Stimulated activated CD4-positive, alpha-beta T cell treated with anti-CD3 and anti-CD28 coated beads, Interleukin-2, amount 100 ng/mL, for 24 hours (primary cell): ENCODE results near the gene MYO15A.
A peak's percentile ranks its signal among the peaks of the same experiment; 100 is the strongest.

Experiments
- DNase-seq, 2 donors: peaks; one replicate each; pipeline ENCODE4 v3.0.0-alpha.2; 2020

Gene MYO15A

DNA sequence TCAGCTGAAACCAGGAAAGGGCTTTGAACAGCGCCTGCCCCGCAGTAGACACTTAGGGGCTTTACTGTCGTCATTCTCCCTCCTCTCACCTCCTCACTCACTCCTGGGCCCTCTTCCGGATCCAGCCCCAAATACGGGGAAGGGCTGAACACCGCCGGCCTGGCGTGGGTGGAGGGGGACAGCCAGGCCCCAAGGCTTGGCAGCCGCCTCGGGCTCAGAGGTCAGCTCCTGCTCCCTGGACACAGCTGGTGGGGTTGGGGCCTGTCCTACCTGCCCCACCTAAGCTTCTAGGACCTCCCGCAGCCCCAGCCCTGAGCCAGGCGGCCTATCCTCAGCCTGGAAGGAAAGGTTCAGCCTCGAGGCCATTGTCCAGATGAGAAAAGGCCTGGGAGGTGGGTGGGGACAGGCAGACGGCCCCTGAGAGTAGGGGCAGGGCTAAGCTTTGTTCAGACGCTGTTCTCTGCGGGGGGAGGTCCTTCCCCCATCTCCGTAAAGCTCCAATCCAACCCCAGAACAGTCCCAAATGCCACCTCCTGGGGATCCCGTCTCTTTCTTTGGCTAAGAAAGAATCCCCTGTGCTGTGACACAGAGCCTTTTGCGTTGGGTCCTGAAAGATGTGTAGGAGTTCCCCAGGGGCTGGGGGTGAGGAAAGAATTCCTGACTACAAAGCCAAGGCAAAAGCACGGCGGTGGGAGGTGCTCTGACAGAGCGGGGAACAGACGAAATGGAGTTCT lies 116.0 kb downstream of the MYO15A start:
- no peak for DNase-seq

DNA sequence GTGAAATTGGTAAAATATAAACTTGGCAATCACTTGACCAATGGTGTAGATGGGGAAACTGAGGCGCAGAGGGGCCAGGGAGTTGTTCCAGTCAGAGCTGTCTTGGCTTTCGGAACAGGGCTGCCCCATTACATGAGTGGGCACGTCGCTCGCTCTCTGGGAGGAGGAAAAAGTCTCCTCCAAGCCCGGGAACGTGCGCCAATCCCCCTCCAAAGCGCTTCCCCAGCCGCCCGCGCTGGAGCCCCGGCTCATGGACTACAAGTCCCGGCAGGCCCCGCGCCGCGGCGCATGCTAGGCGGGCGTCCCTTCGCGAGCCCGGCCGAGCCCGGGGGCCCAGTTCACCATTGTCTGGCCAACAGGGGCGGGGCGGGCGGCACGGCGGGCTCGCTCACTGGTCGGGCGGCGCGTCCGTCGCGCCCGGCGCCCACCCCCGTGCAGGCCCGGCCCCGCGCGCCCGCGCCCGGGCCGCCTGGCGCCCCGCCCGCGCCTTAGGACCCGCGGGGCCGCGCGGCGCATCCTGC lies 116.6 kb downstream of the MYO15A start, which contains the start of gene LLGL1:
TSS of gene LLGL1 (plus strand) at position 515 of the 521 bp plus-strand sequence. CDS start 48 bp downstream, outside the sequence.
- peak; percentile 96 to 98 for DNase-seq

DNA sequence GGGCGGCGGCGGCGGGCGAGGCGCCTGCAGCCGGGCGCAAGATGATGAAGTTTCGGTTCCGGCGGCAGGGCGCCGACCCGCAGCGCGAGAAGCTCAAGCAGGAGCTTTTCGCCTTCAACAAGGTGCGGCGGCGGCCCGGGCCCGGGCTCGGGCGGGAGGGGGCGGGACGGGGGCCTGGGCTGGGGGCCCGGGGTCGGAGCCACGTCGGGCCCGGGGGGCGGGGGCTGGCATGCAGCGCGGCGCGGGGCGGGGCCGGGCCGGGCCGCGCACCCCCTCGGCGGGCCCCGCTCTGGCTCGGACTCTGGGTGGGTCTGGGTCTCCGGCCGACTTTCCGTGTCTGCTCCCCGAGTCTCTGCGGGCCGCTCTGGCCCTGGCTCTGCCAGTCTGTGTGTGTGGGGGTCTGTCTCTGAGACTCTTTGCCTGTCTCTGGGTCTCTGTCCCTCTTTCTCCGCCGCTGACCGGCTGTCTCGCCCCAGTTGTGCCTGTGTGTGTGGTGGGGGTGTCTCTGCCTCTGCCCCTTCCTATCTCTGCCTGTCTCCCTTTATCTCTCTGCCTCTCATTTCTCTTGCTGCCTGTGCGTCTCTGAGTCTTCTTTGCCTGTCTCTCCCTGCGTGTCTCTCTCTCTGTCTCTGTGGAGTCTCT lies 117.2 kb downstream of the MYO15A start:
- no peak for DNase-seq

DNA sequence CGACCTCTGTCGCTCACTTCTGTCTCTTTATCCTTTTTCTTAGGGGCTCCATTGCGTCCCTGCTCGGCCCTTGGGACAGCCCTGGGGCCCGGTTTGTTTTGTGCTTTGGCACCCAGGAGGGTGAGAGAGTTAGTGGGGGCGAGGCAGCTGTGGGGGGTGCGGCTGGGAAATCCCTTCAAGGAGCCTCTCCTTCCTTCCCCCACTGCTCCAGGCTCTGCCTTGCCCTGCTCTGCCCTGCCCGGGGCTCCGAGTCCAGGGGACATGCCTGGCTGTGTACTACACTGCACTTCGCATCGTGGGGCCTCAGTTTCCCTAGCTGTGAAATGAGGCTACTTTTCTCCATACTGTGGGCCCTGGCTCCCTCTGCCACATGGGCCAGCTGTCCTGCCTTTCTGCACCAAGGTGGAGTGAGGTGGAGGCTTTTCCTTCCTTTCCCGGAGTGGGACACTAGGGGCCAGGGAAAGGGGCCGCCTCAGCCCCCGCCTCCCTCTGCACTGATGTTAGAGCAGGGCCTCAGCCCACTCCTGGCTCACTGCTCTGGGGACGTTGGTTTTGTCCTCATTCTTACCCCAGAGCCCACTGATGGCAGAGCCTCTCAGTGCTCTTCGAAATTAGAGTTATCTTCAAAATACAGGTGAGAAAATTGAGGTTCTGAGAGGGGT lies 117.9 kb downstream of the MYO15A start:
- peak in 1 of 2 donors; percentile 14 for DNase-seq

DNA sequence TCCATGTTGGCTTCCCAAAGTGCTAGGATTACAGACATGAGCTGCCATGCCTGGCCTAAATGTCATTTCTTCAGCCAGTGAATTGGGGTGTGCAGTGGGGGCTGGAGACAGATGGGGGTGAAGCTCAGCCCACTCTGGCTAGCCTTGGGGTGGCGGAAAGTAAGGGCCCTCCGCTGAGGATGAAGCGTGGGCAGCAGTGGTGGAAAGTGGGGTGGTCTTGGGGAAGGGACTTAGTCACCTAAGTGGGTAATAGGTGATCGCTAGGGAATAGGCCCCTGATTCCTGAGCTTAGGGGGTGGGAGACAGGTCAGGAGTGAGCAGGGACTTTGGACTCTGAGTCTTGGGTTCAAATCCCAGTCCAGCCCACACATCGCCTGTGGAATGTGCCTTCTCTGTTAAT lies 119.1 kb downstream of the MYO15A start:
- DNase-seq = no peak

DNA sequence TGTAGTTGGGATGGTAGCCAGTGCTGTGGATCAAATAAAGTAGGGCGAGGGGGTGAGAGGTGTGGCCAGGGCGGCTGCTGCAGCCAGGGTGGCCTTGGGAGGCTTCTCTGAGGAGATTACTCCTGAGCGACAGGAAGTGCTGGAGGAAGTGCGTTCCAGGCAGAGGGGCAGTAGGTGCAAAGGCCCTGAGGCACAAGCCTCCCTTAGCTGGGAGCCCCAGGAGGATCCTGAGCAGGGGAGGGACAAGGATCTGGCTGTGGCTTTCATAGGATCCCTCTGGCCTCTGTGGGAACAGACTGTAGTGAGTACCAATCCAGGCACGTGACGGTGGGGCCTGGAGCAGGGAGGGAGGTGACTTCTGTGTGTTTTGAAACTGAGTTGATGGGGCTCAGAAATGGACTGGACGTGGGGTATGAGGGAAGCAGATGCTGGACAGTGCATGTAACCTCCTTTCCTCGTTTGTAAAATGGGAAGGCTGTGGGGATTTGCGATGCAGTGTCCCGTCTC lies 119.7 kb downstream of the MYO15A start:
- DNase-seq = no peak

DNA sequence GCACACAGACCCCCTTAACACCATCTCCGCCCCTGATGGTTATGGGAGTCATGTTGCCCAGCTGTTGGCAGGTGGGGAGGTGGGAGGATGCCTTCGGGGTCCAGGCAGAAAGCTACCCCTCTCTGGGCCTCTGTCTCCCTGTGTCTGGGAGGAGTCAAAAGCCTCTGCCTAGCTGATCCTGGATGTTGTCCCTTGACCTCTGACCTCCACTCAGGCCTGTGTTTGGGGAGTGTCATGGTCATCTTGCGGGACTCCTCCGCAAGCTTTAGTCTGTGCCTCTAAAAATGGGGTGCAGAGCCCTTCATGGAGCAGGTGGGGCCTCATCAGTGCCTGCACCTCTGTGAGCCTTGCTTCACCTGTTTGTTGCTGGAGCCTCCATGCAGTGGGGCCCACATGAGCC lies 120.7 kb downstream of the MYO15A start:
- no peak for DNase-seq
